ENCODE results near the gene INTS1. TPM values are rescaled to one million over a fixed set of nuclear protein-coding genes. Genes with fewer than 3 reads are reported as not detected.

Gene INTS1
- total RNA-seq, 4 donors from 2014 or later, result 44.3 to 108 (median 78.8) TPM

GRCh38 chr7:1496531-1497292 is 7.5 kb downstream of the INTS1 start:
- Histone ChIP-seq H3K27ac (no peak overlapping the region), H3K4me3 (no peak overlapping the region), H3K36me3 (peaks cover 0 to 81% of the 10 kb centered on the region in 2 donors), H3K27me3 (no peaks in the 10 kb centered on the region), H3K4me1 (peaks cover 0 to 5% of the 10 kb centered on the region in 2 donors), H3K9me3 (no peaks in the 10 kb centered on the region)
- intact Hi-C loops (cut with DNase I; ENCODE audit: low total_unique reads) (no loop called here), in situ Hi-C loops (cut with MboI; ENCODE audit: low sequenced_read_pairs in 4 of 4) (no loop called here)
- TF ChIP-seq CTCF (IDR thresholded peaks at IDR 0.05 in 4 of 5, conservative IDR thresholded peaks at IDR 0.05 in 1 of 5), result no peak
- no peak for TF ChIP-seq POLR2A (IDR thresholded peaks at IDR 0.05)
- DNase-seq (no peak), ATAC-seq (no peak)

DNA sequence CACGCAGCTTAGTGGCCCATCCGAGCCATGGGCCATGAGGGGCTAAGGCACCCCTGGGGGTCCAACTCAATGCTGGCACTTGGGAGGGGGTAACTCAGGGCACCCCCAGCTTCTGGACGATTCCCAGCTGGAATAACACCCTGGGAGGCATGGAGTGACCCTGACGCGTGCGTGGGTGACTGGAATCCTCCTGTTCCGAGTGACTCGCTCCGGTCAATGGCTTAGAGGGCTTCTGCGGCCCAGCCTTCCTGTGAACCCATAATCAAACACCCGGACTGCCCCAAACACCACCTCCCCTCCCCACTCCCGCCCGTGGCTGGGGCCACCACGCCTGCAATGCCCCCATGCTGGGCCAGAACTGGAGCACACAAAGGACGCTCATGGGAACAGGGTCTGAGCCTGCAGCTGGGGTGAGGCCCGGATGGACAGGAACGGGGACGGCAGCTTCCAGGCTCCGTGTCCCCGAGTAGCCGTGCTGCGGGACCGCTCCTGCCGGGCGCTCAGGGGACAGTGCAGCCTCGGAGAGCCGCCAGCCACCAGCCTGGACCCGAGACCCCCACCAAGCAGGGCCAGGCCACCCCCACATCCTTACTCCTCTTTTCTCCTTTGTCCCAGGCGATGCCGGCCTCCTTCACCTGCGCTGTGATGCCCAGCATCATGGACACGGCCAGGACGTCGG is 8.5 kb downstream of the INTS1 start:
- in situ Hi-C loops (cut with MboI; ENCODE audit: low sequenced_read_pairs in 4 of 4), result no loop called here

GRCh38 chr7:1494866-1495563 is 9.2 kb downstream of the INTS1 start:
- intact Hi-C loops (cut with DNase I; ENCODE audit: low total_unique reads), result no loop called here
- TF ChIP-seq CTCF (IDR thresholded peaks at IDR 0.05 in 4 of 5, conservative IDR thresholded peaks at IDR 0.05 in 1 of 5), result no peak
- no peak for TF ChIP-seq POLR2A (IDR thresholded peaks at IDR 0.05)

More for the DNA sequence above, 8.5 kb downstream of the INTS1 start:
- ATAC-seq (no peak), DNase-seq (no peak)
- Histone ChIP-seq H3K36me3 (peaks cover 0 to 85% of the 10 kb centered on the region in 2 donors), H3K9me3 (no peaks in the 10 kb centered on the region), H3K4me1 (no peaks in the 10 kb centered on the region), H3K27me3 (no peaks in the 10 kb centered on the region), H3K27ac (no peak overlapping the region), H3K4me3 (no peak overlapping the region)
- intact Hi-C loops (cut with DNase I; ENCODE audit: low total_unique reads), result no loop called here
- no peak for TF ChIP-seq CTCF (IDR thresholded peaks at IDR 0.05 in 4 of 5, conservative IDR thresholded peaks at IDR 0.05 in 1 of 5)
- no peak for TF ChIP-seq POLR2A (IDR thresholded peaks at IDR 0.05)

GRCh38 chr7:1494447-1494846 is 9.7 kb downstream of the INTS1 start:
- Histone ChIP-seq H3K36me3 (peaks cover 0 to 86% of the 10 kb centered on the region in 2 donors), H3K4me1 (no peaks in the 10 kb centered on the region), H3K27ac (no peak overlapping the region), H3K9me3 (no peaks in the 10 kb centered on the region), H3K27me3 (no peaks in the 10 kb centered on the region), H3K4me3 (no peak overlapping the region)
- TF ChIP-seq CTCF (IDR thresholded peaks at IDR 0.05 in 4 of 5, conservative IDR thresholded peaks at IDR 0.05 in 1 of 5) (no peak), POLR2A (IDR thresholded peaks at IDR 0.05) (no peak)
- DNase-seq (no peak), ATAC-seq (no peak)
- in situ Hi-C loops (cut with MboI; ENCODE audit: low sequenced_read_pairs in 4 of 4), result no loop called here
- intact Hi-C loops (cut with DNase I; ENCODE audit: low total_unique reads), result no loop called here

More at GRCh38 chr7:1494866-1495563, 9.2 kb downstream of the INTS1 start:
- H3K27ac ChIP-seq, result no peak overlapping the region
- H3K4me3 ChIP-seq, result no peak overlapping the region
- in situ Hi-C loops (cut with MboI; ENCODE audit: low sequenced_read_pairs in 4 of 4), result no loop called here
- ATAC-seq (no peak), DNase-seq (no peak)
- H3K4me1 ChIP-seq, result no peaks in the 10 kb centered on the region
- no peaks in the 10 kb centered on the region for H3K9me3 ChIP-seq
- H3K36me3 ChIP-seq, result peaks cover 0 to 86% of the 10 kb centered on the region in 2 donors
- no peaks in the 10 kb centered on the region for H3K27me3 ChIP-seq

Measured in gastrocnemius medialis (tissue), 4 donors.